ENCODE results near the gene TMPRSS9. TPM values are rescaled to one million over a fixed set of nuclear protein-coding genes. Genes with fewer than 3 reads are reported as not detected.

Gene TMPRSS9
- total RNA-seq, 1 experiment from 2014 or later, result 0.57 TPM

- ATAC-seq (peak; percentile 3), DNase-seq (ENCODE audit: low spot score) (peak; percentile 61)
- H3K36me3 Mint-ChIP-seq, result peaks cover 6% of the 10 kb centered on the region
- H3K9me3 Mint-ChIP-seq, result no peaks in the 10 kb centered on the region
- peak overlapping the region; percentile 88 for H3K4me3 Mint-ChIP-seq
- CTCF ChIA-PET, result interaction anchor here (1.0 to 2.7 kb wide), 7 partner anchors 30 to 210 kb away, joined by 4 to 14 read pairs (median 11); partner anchors contain the start of gene LMNB2
- peak overlapping the region; percentile 96 for H3K27ac Mint-ChIP-seq
- H3K4me1 Mint-ChIP-seq, result peaks cover 27% of the 10 kb centered on the region
- POLR2A ChIA-PET, result interaction anchor here (1.0 to 2.4 kb wide), 8 partner anchors 30 to 385 kb away, joined by 3 to 14 read pairs (median 5); partner anchors contain the start of genes GADD45B and LMNB2
- H3K27me3 Mint-ChIP-seq (ENCODE audit: low read depth), result no peaks in the 10 kb centered on the region
- peak; percentile 60; the same call in 1 of the 2 replicates for TF ChIP-seq AR (CRISPR knock-in tag; IDR thresholded peaks at IDR 0.05)
- TF ChIP-seq ARID4B (CRISPR knock-in tag; IDR thresholded peaks at IDR 0.05; ENCODE audit: borderline replicate concordance), result no peak; the same call in 1 of the 2 replicates
- peak; percentile 69 for TF ChIP-seq USF2 (CRISPR knock-in tag; IDR thresholded peaks at IDR 0.05)
- TF ChIP-seq MYBL2 (CRISPR knock-in tag; IDR thresholded peaks at IDR 0.05), result peak; percentile 22; the same call in 1 of the 2 replicates
- TF ChIP-seq FOXK1 (CRISPR knock-in tag; IDR thresholded peaks at IDR 0.05), result peak; percentile 56; the same call in 1 of the 2 replicates
- peak; percentile 32; the same call in 1 of the 2 replicates for TF ChIP-seq IRF1 (CRISPR knock-in tag; IDR thresholded peaks at IDR 0.05)
- TF ChIP-seq PRDM15 (CRISPR knock-in tag; IDR thresholded peaks at IDR 0.05), result peak; percentile 41; the same call in 1 of the 2 replicates
- TF ChIP-seq ZNF263 (CRISPR knock-in tag; IDR thresholded peaks at IDR 0.05; ENCODE audit: low read depth), result peak; percentile 43; the same call in 1 of the 2 replicates
- TF ChIP-seq IRF2 (CRISPR knock-in tag; IDR thresholded peaks at IDR 0.05; ENCODE audit: borderline replicate concordance, low read depth), result no peak
- TF ChIP-seq PRRX2 (CRISPR knock-in tag; IDR thresholded peaks at IDR 0.05), result no peak
- peak; percentile 79; the same call in 1 of the 2 replicates for TF ChIP-seq MLX (CRISPR knock-in tag; IDR thresholded peaks at IDR 0.05)
- peak; percentile 79 for TF ChIP-seq USF1 (CRISPR knock-in tag; IDR thresholded peaks at IDR 0.05)
- peak; percentile 76 for TF ChIP-seq CREB1 (CRISPR knock-in tag; IDR thresholded peaks at IDR 0.05)
- peak; percentile 63; the same call in 1 of the 2 replicates for TF ChIP-seq FOXP4 (CRISPR knock-in tag; IDR thresholded peaks at IDR 0.05)
- TF ChIP-seq ZNF232 (CRISPR knock-in tag; IDR thresholded peaks at IDR 0.05), result no peak
- peak; percentile 91 for TF ChIP-seq MAX (CRISPR knock-in tag; IDR thresholded peaks at IDR 0.05)
- peak; percentile 62 for TF ChIP-seq TP53 (CRISPR knock-in tag; IDR thresholded peaks at IDR 0.05)
- TF ChIP-seq FOXJ3 (CRISPR knock-in tag; IDR thresholded peaks at IDR 0.05; ENCODE audit: borderline replicate concordance), result no peak
These were observed 66.8 kb downstream of the TMPRSS9 start for GRCh38 chr19:2426611-2427428.

Data from WTC11 (cell line).